Glomerular visceral epithelial cell (primary cell): Measurements from ENCODE around the gene MAP4K3.

Experiments used
- DNase-seq: peaks from one replicate; pipeline ENCODE4 v3.0.0-alpha.2; 2016; ENCODE audit errors: extremely low spot score

MAP4K3 gene

GRCh38 chr2:39445934-39446333 is 8.8 kb upstream of the MAP4K3 start:
- no peak for DNase-seq

- DNase-seq, result no peak
Observed at GRCh38 chr2:39443009-39443408, 5.9 kb upstream of the MAP4K3 start.

GRCh38 chr2:39437522-39438296 is 624 bp upstream of the MAP4K3 start:
- DNase-seq, result peak; percentile 38

- peak; percentile 14 for DNase-seq
Observed at GRCh38 chr2:39435741-39436591, 1.1 kb downstream of the MAP4K3 start.

- no peak for DNase-seq
Observed at GRCh38 chr2:39435234-39435633, 1.9 kb downstream of the MAP4K3 start.

- no peak for DNase-seq
Observed at GRCh38 chr2:39434233-39434897, 2.7 kb downstream of the MAP4K3 start.

GRCh38 chr2:39433586-39434195 is 3.4 kb downstream of the MAP4K3 start:
- no peak for DNase-seq

- no peak for DNase-seq
Observed at GRCh38 chr2:39432701-39433100, 4.4 kb downstream of the MAP4K3 start.

- DNase-seq, result no peak
Observed at GRCh38 chr2:39431592-39432316, 5.3 kb downstream of the MAP4K3 start.

- no peak for DNase-seq
Observed at GRCh38 chr2:39429746-39430145, 7.3 kb downstream of the MAP4K3 start.

- no peak for DNase-seq
Observed at GRCh38 chr2:39424951-39425350, 12.1 kb downstream of the MAP4K3 start.

GRCh38 chr2:39422700-39423099 is 14.4 kb downstream of the MAP4K3 start:
- DNase-seq, result no peak

- DNase-seq, result no peak
Observed at GRCh38 chr2:39421354-39421753, 15.7 kb downstream of the MAP4K3 start.

- DNase-seq, result no peak
Observed at GRCh38 chr2:39419282-39420223, 17.5 kb downstream of the MAP4K3 start.

GRCh38 chr2:39418491-39418890 is 18.6 kb downstream of the MAP4K3 start:
- no peak for DNase-seq

- no peak for DNase-seq
Observed at GRCh38 chr2:39416140-39416539, 20.9 kb downstream of the MAP4K3 start.

GRCh38 chr2:39413063-39413737 is 23.9 kb downstream of the MAP4K3 start:
- DNase-seq, result no peak

GRCh38 chr2:39411181-39411944 is 25.7 kb downstream of the MAP4K3 start:
- DNase-seq, result peak; percentile 74
